Liver (tissue), 3 donors: ENCODE results near the gene TMEM183A.

Experiments used
- EGR1 ChIP-seq, 2 donors: IDR thresholded peaks; 2 replicates each; pipeline ENCODE4 v1.6.1; 2016 to 2018; ENCODE audit warnings: antibody characterized with exemption in 2 of 2, low read depth in 2 of 2
- YY1 ChIP-seq: IDR thresholded peaks from 2 replicates; pipeline ENCODE4 v1.6.1; 2016; ENCODE audit warnings: antibody characterized with exemption, mild to moderate bottlenecking
- TF ChIP-seq, protein P1 (sequence below): IDR thresholded peaks from 2 replicates; pipeline ENCODE4 v1.6.1; 2016; ENCODE audit warnings: antibody characterized with exemption, mild to moderate bottlenecking
- TF ChIP-seq, protein P2 (sequence below): fragments of 150-350 bp; IDR thresholded peaks from 2 replicates; pipeline ENCODE4 v1.5.1; 2017; ENCODE audit warnings: improper control_type of control experiment, low read depth, low read length; ENCODE audit not compliant: missing input control
- donor health status: healthy.
- donor health status: healthy.

DNA sequence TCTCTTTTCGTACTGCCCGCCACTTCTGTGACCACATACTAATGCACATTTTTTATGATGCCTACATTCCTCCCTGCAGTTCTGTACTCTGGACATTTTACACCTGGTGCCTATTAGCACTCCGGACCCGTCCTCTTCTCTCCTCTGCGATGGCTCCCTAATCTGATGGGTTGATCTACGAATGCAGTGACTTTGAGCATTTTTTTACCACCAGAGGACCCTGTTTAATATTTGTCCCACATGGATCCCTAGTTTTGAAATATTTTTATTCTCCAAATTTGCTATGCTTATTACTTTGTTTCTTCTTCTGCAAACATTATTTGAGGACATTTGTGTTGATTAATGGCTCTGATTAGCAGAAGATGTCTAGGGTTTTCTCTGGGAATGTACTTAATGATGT, 24.3 kb downstream of the TMEM183A start:
- TF ChIP-seq YY1 (no peak), EGR1 (IDR thresholded peaks at IDR 0.05; ENCODE audit: low read depth in 2 of 2) (no peak)
- TF ChIP-seq, protein P1, sequence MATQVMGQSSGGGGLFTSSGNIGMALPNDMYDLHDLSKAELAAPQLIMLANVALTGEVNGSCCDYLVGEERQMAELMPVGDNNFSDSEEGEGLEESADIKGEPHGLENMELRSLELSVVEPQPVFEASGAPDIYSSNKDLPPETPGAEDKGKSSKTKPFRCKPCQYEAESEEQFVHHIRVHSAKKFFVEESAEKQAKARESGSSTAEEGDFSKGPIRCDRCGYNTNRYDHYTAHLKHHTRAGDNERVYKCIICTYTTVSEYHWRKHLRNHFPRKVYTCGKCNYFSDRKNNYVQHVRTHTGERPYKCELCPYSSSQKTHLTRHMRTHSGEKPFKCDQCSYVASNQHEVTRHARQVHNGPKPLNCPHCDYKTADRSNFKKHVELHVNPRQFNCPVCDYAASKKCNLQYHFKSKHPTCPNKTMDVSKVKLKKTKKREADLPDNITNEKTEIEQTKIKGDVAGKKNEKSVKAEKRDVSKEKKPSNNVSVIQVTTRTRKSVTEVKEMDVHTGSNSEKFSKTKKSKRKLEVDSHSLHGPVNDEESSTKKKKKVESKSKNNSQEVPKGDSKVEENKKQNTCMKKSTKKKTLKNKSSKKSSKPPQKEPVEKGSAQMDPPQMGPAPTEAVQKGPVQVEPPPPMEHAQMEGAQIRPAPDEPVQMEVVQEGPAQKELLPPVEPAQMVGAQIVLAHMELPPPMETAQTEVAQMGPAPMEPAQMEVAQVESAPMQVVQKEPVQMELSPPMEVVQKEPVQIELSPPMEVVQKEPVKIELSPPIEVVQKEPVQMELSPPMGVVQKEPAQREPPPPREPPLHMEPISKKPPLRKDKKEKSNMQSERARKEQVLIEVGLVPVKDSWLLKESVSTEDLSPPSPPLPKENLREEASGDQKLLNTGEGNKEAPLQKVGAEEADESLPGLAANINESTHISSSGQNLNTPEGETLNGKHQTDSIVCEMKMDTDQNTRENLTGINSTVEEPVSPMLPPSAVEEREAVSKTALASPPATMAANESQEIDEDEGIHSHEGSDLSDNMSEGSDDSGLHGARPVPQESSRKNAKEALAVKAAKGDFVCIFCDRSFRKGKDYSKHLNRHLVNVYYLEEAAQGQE = no peak
- TF ChIP-seq, protein P2, sequence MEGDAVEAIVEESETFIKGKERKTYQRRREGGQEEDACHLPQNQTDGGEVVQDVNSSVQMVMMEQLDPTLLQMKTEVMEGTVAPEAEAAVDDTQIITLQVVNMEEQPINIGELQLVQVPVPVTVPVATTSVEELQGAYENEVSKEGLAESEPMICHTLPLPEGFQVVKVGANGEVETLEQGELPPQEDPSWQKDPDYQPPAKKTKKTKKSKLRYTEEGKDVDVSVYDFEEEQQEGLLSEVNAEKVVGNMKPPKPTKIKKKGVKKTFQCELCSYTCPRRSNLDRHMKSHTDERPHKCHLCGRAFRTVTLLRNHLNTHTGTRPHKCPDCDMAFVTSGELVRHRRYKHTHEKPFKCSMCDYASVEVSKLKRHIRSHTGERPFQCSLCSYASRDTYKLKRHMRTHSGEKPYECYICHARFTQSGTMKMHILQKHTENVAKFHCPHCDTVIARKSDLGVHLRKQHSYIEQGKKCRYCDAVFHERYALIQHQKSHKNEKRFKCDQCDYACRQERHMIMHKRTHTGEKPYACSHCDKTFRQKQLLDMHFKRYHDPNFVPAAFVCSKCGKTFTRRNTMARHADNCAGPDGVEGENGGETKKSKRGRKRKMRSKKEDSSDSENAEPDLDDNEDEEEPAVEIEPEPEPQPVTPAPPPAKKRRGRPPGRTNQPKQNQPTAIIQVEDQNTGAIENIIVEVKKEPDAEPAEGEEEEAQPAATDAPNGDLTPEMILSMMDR = no peak
